A673 (cell line): ENCODE measurements around the gene PSPN.

Source experiments
- CTCF ChIP-seq: fragments of 300-800, 200-600 bp; sonication (generic); conservative IDR thresholded peaks from 2 replicates; pipeline ENCODE4 v1.5.1; 2017; ENCODE audit warnings: low read depth, mild to moderate bottlenecking, antibody characterized with exemption, low read length, moderate library complexity, mixed read lengths
- EZH2 ChIP-seq: fragments of 200-600 bp; sonication (generic); IDR thresholded peaks from 2 replicates; pipeline ENCODE4 v1.6.1; 2017; ENCODE audit warnings: borderline replicate concordance, low read depth, mild to moderate bottlenecking, mixed read lengths, antibody characterized with exemption, low read length; ENCODE audit not compliant: poor library complexity, severe bottlenecking

GRCh38 chr19:6343462-6343861 is 32.3 kb downstream of the PSPN start:
- no peak for TF ChIP-seq CTCF
- TF ChIP-seq EZH2 = no peak
